Upper lobe of left lung (tissue), 4 donors: ENCODE data around the gene UNKL.

ENCODE experiments used
- CTCF ChIP-seq, 6 experiments: fragments of 450-650 bp in 4 of 6; fragments of 200-600 bp in 2 of 6; sonication (generic) in 2 of 6; IDR thresholded peaks; one replicate each; pipeline ENCODE4 v1.5.1; 2016 to 2019; ENCODE audit warnings: antibody characterized with exemption in 6 of 6
- EP300 ChIP-seq, 4 donors: sonication (generic); formaldehyde crosslinking; IDR thresholded peaks; one replicate each; pipeline ENCODE4 v1.5.1; 2017; ENCODE audit warnings: antibody characterized with exemption in 4 of 4, control low read depth in 2 of 4
- POLR2A ChIP-seq, 4 donors: fragments of 450-650 bp; IDR thresholded peaks; one replicate each; pipeline ENCODE4 v1.5.1; 2016 to 2017; ENCODE audit warnings: antibody characterized with exemption in 4 of 4, mild to moderate bottlenecking in 2 of 4

DNA sequence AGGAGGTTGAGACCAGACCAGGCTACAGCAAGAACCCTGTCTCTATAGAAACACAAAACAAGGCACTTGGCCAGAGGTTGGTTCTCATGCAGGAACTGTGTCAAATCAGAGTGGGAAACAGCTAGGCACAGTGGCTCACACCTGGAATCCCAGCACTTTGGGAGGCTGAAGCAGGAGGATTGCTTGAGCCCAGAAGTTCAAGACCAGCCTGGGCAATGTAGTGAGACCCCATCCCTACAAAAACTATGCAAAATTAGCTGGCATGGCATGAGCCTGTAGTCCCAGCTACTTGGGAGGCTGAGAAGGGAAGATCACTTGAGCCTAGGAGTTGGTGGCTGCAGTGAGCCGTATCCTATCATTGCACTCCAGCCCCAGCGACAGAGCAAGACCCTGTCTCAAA is 1.7 kb downstream of the UNKL start:
- TF ChIP-seq EP300 (IDR thresholded peaks at IDR 0.05) (no peak), CTCF (IDR thresholded peaks at IDR 0.05) (no peak), POLR2A (IDR thresholded peaks at IDR 0.05) (no peak)
